GM12873 (cell line): ENCODE results near the gene NSRP1.
A peak's percentile ranks its signal among the peaks of the same experiment; 100 is the strongest.

Experiments used
- CTCF ChIP-seq: IDR thresholded peaks from 2 replicates; pipeline ENCODE4 v1.5.1; 2012; ENCODE audit warnings: low read depth, mild to moderate bottlenecking, moderate library complexity, low read length, control low read depth; ENCODE audit not compliant: insufficient read depth; ENCODE audit errors: missing control alignments

NSRP1 gene

GRCh38 chr17:30104575-30105339, 11.9 kb upstream of the NSRP1 start:
- TF ChIP-seq CTCF, result peak; percentile 93

GRCh38 chr17:30112794-30113193, 3.8 kb upstream of the NSRP1 start:
- no peak for TF ChIP-seq CTCF

DNA sequence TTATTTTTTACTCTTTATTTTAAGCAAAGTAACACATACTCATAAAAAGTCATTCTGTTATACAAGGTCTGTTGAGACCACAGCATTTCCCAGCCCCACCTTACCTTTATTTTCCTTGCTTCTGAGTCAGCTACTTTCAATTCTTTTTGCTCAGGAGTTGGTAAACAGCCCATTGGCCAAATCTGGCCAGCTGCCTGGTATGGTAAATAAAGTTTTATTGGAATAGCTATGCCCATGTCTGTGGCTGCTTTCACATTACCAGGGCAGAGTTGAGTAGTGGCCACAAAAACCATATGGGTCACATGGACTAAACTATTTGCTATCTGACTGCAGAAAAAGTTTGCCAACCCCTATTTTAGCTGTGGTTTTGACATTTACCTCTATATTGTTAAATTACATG, 3.4 kb upstream of the NSRP1 start:
- no peak for TF ChIP-seq CTCF

GRCh38 chr17:30116345-30116660, 313 bp upstream of the NSRP1 start:
- no peak for TF ChIP-seq CTCF

- TF ChIP-seq CTCF, result no peak
These were observed 1.1 kb downstream of the NSRP1 start for GRCh38 chr17:30117675-30118081.

- TF ChIP-seq CTCF, result no peak
These were observed 7.7 kb downstream of the NSRP1 start for GRCh38 chr17:30124273-30124796.

DNA sequence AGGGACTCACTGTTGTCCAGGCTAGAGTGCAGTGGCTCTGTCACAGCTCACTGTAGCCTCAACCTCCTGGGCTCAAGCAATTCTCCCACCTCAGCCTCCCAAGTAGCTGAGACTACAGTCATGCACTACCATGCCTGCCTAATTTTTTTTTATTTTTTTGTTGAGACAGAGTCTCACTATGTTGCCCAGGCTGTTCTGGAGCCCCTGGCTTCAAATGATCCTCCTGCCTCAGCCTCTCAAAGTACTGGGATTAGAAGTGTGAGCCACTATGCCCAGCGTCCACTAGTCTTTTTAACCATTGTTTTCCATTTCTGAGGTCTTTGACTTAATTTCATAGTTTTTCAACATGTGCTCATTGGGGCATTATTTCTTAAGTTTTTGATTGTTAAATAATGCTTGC, 13.5 kb downstream of the NSRP1 start:
- no peak for TF ChIP-seq CTCF

- TF ChIP-seq CTCF, result no peak
These were observed 16.0 kb downstream of the NSRP1 start for GRCh38 chr17:30132615-30133014.
